Adipocyte (in vitro differentiated cells): ENCODE results near the gene MED12L.
A peak's percentile ranks its signal among the peaks of the same experiment; 100 is the strongest.

Source experiments
- DNase-seq: peaks from one replicate; pipeline ENCODE4 v3.0.0-alpha.2; 2015; ENCODE audit warnings: low read depth
- H3K27me3 ChIP-seq: replicated peaks from 2 replicates; pipeline ENCODE4 v1.7.0; 2013; ENCODE audit warnings: mild to moderate bottlenecking, low read length, moderate library complexity; ENCODE audit not compliant: control insufficient read depth, insufficient read depth
- H3K36me3 ChIP-seq: 2 replicates; pipeline ENCODE4 v1.7.0; 2013; ENCODE audit warnings: low read length, mild to moderate bottlenecking, moderate library complexity; ENCODE audit not compliant: control insufficient read depth, insufficient read depth, severe bottlenecking
- H3K4me1 ChIP-seq: 2 replicates; pipeline ENCODE4 v1.7.0; 2013; ENCODE audit warnings: mild to moderate bottlenecking, low read length, moderate library complexity; ENCODE audit not compliant: control insufficient read depth, insufficient read depth
- H3K4me3 ChIP-seq: 2 replicates; pipeline ENCODE4 v1.7.0; 2013; ENCODE audit warnings: mild to moderate bottlenecking, low read length, moderate library complexity
- H3K9ac ChIP-seq: 2 replicates; pipeline ENCODE4 v1.7.0; 2013; ENCODE audit warnings: mild to moderate bottlenecking, low read length, moderate library complexity
- H3K9me3 ChIP-seq: 2 replicates; pipeline ENCODE4 v1.7.0; 2013; ENCODE audit warnings: mild to moderate bottlenecking, low read length, moderate library complexity; ENCODE audit not compliant: control insufficient read depth

The MED12L gene

DNA sequence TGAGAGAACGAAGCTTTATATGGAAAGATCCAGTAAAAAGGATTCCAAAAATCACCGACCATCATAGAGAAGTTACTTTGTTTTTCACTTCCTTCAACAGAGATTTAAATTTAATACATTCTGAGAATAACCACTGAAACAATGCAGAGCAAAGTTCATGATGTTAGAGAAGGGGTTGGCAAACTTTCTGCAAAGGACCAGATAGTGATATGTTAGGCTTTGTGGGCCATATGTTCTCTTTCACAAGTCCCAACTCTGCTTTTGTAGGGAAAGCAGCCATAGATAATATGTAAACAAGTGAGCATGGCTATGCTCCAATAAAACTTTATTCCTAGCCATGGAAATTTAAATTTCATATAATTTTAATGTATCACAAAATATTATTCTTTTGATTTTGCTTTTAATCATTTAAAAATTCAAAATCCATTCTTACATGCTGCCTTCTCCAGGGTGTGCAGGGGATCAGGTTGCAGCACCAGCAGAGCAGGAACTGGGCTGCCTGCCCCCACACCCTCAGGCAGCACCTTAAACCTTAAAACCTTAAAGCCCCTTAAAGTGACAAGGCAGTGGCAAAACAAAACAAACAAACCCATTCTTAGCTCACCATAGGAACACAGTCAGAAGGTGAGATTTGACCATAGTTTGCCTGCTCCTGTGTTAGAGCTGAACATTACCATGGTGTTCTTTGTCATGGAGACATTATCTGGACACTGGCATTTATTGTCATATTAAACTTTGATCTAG, 392.3 kb downstream of the MED12L start:
- peaks cover 12% of the 10 kb centered on the region for H3K9me3 ChIP-seq

DNA sequence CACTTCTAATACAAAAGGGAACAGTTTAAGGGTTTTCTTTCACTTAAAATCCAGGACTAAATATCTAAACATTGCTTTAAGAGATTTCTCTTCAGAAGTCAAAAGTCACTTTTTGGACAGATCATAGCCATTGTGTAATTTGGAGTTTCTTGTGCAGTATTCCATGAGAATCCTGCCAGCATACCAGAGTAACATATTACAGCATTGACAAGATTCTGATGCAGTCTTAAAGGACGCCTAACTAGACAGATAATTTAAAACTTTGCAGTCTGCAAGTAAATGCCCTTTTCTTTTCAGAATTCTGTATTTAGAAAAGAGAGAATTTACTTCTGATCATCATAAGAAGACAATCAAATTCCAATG, 392.9 kb downstream of the MED12L start:
- Histone ChIP-seq H3K9ac (no peak overlapping the region), H3K4me3 (peak overlapping the region; percentile 20), H3K4me1 (peaks cover 17% of the 10 kb centered on the region), H3K36me3 (no peaks in the 10 kb centered on the region), H3K27me3 (no peaks in the 10 kb centered on the region), H3K9me3 (peaks cover 12% of the 10 kb centered on the region)
- no peak for DNase-seq

More for the DNA sequence above, 392.3 kb downstream of the MED12L start:
- H3K36me3 ChIP-seq, result no peaks in the 10 kb centered on the region
- peak overlapping the region; percentile 20 for H3K4me3 ChIP-seq
- DNase-seq, result no peak
- no peaks in the 10 kb centered on the region for H3K27me3 ChIP-seq
- H3K4me1 ChIP-seq, result peaks cover 17% of the 10 kb centered on the region
- H3K9ac ChIP-seq, result no peak overlapping the region

DNA sequence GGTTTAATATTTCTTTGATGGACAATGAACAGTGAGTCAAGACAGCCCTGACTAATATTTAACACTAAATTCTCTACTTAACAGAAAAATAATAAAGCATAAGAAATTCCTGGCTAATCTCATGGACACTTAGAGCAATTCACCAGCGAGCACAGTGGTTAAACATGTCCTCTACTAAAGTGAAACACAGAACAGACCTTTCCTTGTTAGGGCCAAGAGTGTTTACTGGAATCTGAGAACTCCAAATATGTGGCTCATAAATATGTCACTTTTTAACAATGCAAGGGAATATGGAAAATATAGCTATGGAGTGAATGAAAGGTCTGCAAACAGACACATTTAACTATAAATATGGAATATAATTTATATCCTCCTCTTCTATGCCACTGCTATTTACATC, 394.0 kb downstream of the MED12L start:
- H3K4me1 ChIP-seq, result peaks cover 17% of the 10 kb centered on the region
- no peaks in the 10 kb centered on the region for H3K27me3 ChIP-seq
- no peak overlapping the region for H3K9ac ChIP-seq
- H3K36me3 ChIP-seq, result no peaks in the 10 kb centered on the region
- H3K9me3 ChIP-seq, result peaks cover 14% of the 10 kb centered on the region
- no peak for DNase-seq
- H3K4me3 ChIP-seq, result no peak overlapping the region

DNA sequence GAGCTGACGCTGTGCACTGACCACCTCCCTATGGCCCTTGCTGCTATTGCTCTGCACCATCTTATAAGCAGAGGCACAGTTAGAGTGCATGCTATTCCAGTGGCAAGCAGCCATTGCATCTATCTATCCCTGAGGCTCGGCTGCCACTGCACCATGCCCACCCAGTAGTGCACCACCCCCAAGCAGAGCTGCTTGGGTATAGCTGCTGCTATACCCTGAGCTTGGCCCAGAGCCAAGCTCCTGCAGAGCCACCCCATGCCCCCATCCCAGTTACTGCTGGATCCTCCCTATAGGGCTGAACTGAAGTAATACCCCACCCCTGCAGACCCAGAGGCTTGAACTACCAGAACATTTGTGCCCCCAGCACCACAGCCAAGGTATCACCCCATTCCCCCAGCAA, 395.0 kb downstream of the MED12L start:
- Histone ChIP-seq H3K9ac (no peak overlapping the region), H3K4me1 (peaks cover 17% of the 10 kb centered on the region)

DNA sequence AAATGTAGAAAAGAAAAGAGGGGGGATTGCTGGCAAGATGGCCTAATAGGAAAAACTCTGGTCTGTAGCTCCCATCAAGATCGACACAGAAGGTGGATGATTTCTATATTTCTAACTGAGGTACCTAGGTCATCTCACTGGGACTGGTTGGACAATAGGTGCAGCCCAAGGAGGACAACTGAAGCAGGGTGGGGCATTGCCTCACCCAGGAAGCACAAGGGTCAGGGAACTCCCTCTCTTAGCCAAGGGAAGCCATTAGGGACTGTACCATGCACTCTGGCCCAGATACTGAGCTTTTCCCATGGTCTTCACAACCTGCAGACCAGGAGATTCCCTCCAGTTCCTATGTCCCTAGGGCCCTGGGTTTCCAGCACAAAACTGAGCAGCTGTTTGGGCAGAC, 398.0 kb downstream of the MED12L start:
- H3K9me3 ChIP-seq, result peaks cover 16% of the 10 kb centered on the region

More for the DNA sequence above, 395.0 kb downstream of the MED12L start:
- peaks cover 14% of the 10 kb centered on the region for H3K9me3 ChIP-seq
- no peaks in the 10 kb centered on the region for H3K36me3 ChIP-seq
- no peak for DNase-seq
- H3K27me3 ChIP-seq, result no peaks in the 10 kb centered on the region
- H3K4me3 ChIP-seq, result no peak overlapping the region

DNA sequence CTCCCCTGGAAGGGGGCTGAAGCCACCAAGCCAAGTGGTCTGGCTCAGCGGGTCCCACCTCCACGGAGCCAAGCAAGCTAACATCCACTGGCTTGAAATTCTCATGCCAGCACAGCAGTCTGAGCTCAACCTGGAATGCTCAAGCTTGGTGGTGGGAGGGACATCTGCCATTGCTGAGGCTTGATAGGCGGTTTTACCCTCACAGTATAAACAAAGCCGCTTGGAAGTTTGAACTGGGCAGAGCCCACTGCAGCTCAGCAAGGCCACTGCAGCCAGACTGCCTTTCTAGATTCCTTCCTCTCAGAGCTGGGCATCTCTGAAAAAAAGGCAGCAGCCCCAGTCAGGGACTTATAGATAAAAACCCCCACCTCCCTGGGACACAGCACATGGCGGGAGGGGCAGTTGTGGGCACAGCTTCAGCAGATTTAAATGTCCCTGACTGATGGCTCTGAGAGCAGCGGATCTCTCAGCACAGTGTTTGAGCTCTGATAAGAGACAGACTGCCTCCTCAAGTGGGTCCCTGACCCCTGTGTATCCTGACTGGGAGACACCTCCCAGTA, 398.6 kb downstream of the MED12L start:
- Histone ChIP-seq H3K27me3 (no peaks in the 10 kb centered on the region), H3K9ac (no peak overlapping the region), H3K4me1 (no peaks in the 10 kb centered on the region), H3K4me3 (no peak overlapping the region), H3K9me3 (peaks cover 16% of the 10 kb centered on the region), H3K36me3 (no peaks in the 10 kb centered on the region)
- DNase-seq, result no peak

More for the DNA sequence above, 398.0 kb downstream of the MED12L start:
- no peak for DNase-seq
- peaks cover 5% of the 10 kb centered on the region for H3K4me1 ChIP-seq
- H3K9ac ChIP-seq, result no peak overlapping the region
- H3K36me3 ChIP-seq, result no peaks in the 10 kb centered on the region
- H3K27me3 ChIP-seq, result no peaks in the 10 kb centered on the region
- no peak overlapping the region for H3K4me3 ChIP-seq
